ENCODE measurements around the gene SYN1.
A peak's percentile ranks its signal among the peaks of the same experiment; 100 is the strongest.

The SYN1 gene

DNA sequence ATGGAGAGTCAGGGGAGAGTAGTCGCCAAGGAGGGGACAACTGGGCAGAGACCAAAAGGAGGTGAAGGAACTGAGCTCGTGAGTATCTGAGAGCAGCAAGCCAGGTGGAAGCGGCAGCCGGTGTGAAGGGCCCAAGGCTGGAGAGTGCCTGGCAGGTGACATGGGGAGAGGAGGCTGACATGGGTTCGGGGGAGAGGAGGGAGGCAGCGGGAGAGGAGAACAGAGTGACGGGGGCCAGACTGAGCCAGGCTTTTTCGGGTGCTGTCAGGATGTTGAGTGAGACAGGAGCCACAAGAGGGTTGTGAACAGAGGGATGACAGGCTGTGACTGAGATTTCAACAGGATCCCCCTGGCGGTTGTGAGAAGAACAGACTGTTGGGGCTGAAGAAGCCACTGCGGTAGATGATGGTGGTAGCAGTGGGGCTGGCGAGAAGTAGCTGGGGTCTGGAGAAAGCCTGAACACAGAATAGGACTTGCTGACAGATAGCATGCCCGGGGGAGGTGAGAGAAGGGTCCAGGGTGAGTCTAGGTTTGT is 25.0 kb upstream of the SYN1 start:
- H2BK5ac ChIP-seq (ENCODE audit: low read depth, low read length, poor library complexity, severe bottlenecking): no peak overlapping the region
- WGBS: 63% methylated on average over 12 of the region's 12 CpGs
- H2AFZ ChIP-seq (ENCODE audit: low read depth, low read length): no peak overlapping the region
- DNase-seq: peak; percentile 64
- peaks cover 17 to 37% of the 10 kb centered on the region in 2 experiments for H3K36me3 ChIP-seq (ENCODE audit: control insufficient read depth in 1 of 2, insufficient read depth in 2 of 2, low read depth in 1 of 2, low read length in 2 of 2)
- no peak overlapping the region for H2BK120ac ChIP-seq (ENCODE audit: low read depth, low read length)
- no peak overlapping the region for H3K9ac ChIP-seq (ENCODE audit: low read length)
- H3K9me3 ChIP-seq (ENCODE audit: control insufficient read depth, low read length): no peaks in the 10 kb centered on the region
- H2BK12ac ChIP-seq (ENCODE audit: low read length in 2 of 2): no peak overlapping the region
- no peak overlapping the region for H3K4me2 ChIP-seq (ENCODE audit: low read length, poor library complexity, severe bottlenecking)
- H2BK15ac ChIP-seq (ENCODE audit: low read depth, poor library complexity, severe bottlenecking): no peak overlapping the region
- no peak overlapping the region for H3K14ac ChIP-seq (ENCODE audit: low read length in 2 of 2)
- H3K79me1 ChIP-seq (replicated peaks; ENCODE audit: low read length, poor library complexity, severe bottlenecking): peaks cover 8% of the 10 kb centered on the region
- no peak overlapping the region for H3K18ac ChIP-seq (ENCODE audit: low read depth in 1 of 2, low read length in 2 of 2)
- no peak overlapping the region for H3K23ac ChIP-seq (ENCODE audit: low read length in 2 of 2)
- H2AK5ac ChIP-seq (ENCODE audit: low read length, severe bottlenecking): no peak overlapping the region
- H3K27me3 ChIP-seq (ENCODE audit: control insufficient read depth in 1 of 2, insufficient read depth in 1 of 2, low read length in 2 of 2): no peaks in the 10 kb centered on the region
- H3K4me3 ChIP-seq (ENCODE audit: insufficient read depth in 1 of 2, low read depth in 1 of 2, low read length in 2 of 2): no peak overlapping the region
- no peak overlapping the region for H3K4ac ChIP-seq (ENCODE audit: low read depth in 1 of 2, low read length in 2 of 2)
- peak overlapping the region; percentile 54 for H4K8ac ChIP-seq (ENCODE audit: low read length)
- H4K91ac ChIP-seq (ENCODE audit: low read length): no peak overlapping the region
- H3K27ac ChIP-seq (ENCODE audit: low read length, poor library complexity, severe bottlenecking): no peak overlapping the region
- H3K4me1 ChIP-seq (ENCODE audit: control insufficient read depth, insufficient read depth, low read depth, low read length): peaks cover 10% of the 10 kb centered on the region

DNA sequence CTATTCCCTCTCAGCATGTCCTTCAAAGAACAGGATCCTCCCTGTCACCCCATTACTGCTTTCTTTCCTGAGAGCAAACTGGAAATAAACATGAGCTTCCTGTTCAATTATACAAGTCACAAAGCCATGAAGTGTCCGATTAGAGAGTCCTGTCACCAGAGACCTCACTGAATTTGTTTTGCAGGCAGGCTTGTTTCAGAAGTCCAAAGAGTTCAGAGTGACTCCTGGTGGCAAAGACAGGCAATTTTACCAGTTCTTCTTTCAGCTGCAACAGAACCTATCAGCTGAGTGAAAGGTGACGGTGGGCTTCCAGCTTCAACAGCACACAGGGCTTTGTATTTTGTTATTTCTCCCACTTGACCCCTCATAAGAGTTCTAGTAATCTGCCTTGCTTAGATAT is 24.3 kb upstream of the SYN1 start:
- no peak overlapping the region for H2BK5ac ChIP-seq (ENCODE audit: low read depth, low read length, poor library complexity, severe bottlenecking)
- no peaks in the 10 kb centered on the region for H3K9me3 ChIP-seq (ENCODE audit: control insufficient read depth, low read length)
- no peak overlapping the region for H3K4me3 ChIP-seq (ENCODE audit: insufficient read depth in 1 of 2, low read depth in 1 of 2, low read length in 2 of 2)
- H3K23ac ChIP-seq (ENCODE audit: low read length in 2 of 2): no peak overlapping the region
- H3K4me2 ChIP-seq (ENCODE audit: low read length, poor library complexity, severe bottlenecking): no peak overlapping the region
- H3K79me1 ChIP-seq (replicated peaks; ENCODE audit: low read length, poor library complexity, severe bottlenecking): peaks cover 10% of the 10 kb centered on the region
- no peak overlapping the region for H3K9ac ChIP-seq (ENCODE audit: low read length)
- no peak overlapping the region for H2BK15ac ChIP-seq (ENCODE audit: low read depth, poor library complexity, severe bottlenecking)
- H4K8ac ChIP-seq (ENCODE audit: low read length): no peak overlapping the region
- H2BK12ac ChIP-seq (ENCODE audit: low read length in 2 of 2): no peak overlapping the region
- H4K91ac ChIP-seq (ENCODE audit: low read length): no peak overlapping the region
- H3K4ac ChIP-seq (ENCODE audit: low read depth in 1 of 2, low read length in 2 of 2): no peak overlapping the region
- WGBS: 49% methylated on average over 2 of the region's 2 CpGs
- DNase-seq: peak; percentile 58
- no peak overlapping the region for H3K18ac ChIP-seq (ENCODE audit: low read depth in 1 of 2, low read length in 2 of 2)
- no peak overlapping the region for H3K27ac ChIP-seq (ENCODE audit: low read length, poor library complexity, severe bottlenecking)
- peaks cover 9% of the 10 kb centered on the region for H3K4me1 ChIP-seq (ENCODE audit: control insufficient read depth, insufficient read depth, low read depth, low read length)
- no peak overlapping the region for H2AK5ac ChIP-seq (ENCODE audit: low read length, severe bottlenecking)
- H3K14ac ChIP-seq (ENCODE audit: low read length in 2 of 2): no peak overlapping the region
- no peaks in the 10 kb centered on the region for H3K27me3 ChIP-seq (ENCODE audit: control insufficient read depth in 1 of 2, insufficient read depth in 1 of 2, low read length in 2 of 2)
- peaks cover 20 to 43% of the 10 kb centered on the region in 2 experiments for H3K36me3 ChIP-seq (ENCODE audit: control insufficient read depth in 1 of 2, insufficient read depth in 2 of 2, low read depth in 1 of 2, low read length in 2 of 2)
- H2AFZ ChIP-seq (ENCODE audit: low read depth, low read length): no peak overlapping the region
- no peak overlapping the region for H2BK120ac ChIP-seq (ENCODE audit: low read depth, low read length)

DNA sequence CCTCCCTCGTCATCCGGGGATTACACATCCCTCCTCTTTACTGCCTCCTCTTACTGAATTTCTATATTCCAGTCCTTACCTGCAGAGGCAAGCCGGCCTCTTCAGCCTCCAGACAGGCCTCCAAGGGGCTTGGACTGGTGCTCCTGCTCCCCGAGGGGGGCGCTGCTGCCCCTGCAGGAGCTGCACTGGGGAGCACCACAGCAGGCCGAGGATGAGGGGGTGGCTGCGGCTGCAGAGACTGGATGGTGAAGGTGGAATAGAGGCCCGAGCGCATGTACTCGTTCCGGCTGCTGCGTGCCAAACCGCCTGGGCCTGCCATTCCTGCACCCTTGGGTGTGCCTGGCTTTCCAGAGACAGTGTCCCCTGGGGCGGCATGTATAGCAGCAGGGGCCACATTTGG is 19.2 kb upstream of the SYN1 start:
- 96% methylated on average over 14 of the region's 14 CpGs for WGBS
- no peak overlapping the region for H2AK5ac ChIP-seq (ENCODE audit: low read length, severe bottlenecking)
- no peak overlapping the region for H3K4me2 ChIP-seq (ENCODE audit: low read length, poor library complexity, severe bottlenecking)
- H3K9ac ChIP-seq (ENCODE audit: low read length): no peak overlapping the region
- peaks cover 47 to 74% of the 10 kb centered on the region in 2 experiments for H3K36me3 ChIP-seq (ENCODE audit: control insufficient read depth in 1 of 2, insufficient read depth in 2 of 2, low read depth in 1 of 2, low read length in 2 of 2)
- no peak overlapping the region for H4K91ac ChIP-seq (ENCODE audit: low read length)
- no peak overlapping the region for H3K14ac ChIP-seq (ENCODE audit: low read length in 2 of 2)
- no peak overlapping the region for H3K4me3 ChIP-seq (ENCODE audit: insufficient read depth in 1 of 2, low read depth in 1 of 2, low read length in 2 of 2)
- peaks cover 0 to 6% of the 10 kb centered on the region in 2 experiments for H3K27me3 ChIP-seq (ENCODE audit: control insufficient read depth in 1 of 2, insufficient read depth in 1 of 2, low read length in 2 of 2)
- H3K4ac ChIP-seq (ENCODE audit: low read depth in 1 of 2, low read length in 2 of 2): no peak overlapping the region
- no peak overlapping the region for H2AFZ ChIP-seq (ENCODE audit: low read depth, low read length)
- no peak overlapping the region for H2BK5ac ChIP-seq (ENCODE audit: low read depth, low read length, poor library complexity, severe bottlenecking)
- H3K4me1 ChIP-seq (ENCODE audit: control insufficient read depth, insufficient read depth, low read depth, low read length): no peaks in the 10 kb centered on the region
- H3K23ac ChIP-seq (ENCODE audit: low read length in 2 of 2): no peak overlapping the region
- no peak overlapping the region for H2BK15ac ChIP-seq (ENCODE audit: low read depth, poor library complexity, severe bottlenecking)
- H3K9me3 ChIP-seq (ENCODE audit: control insufficient read depth, low read length): no peaks in the 10 kb centered on the region
- no peak overlapping the region for H2BK120ac ChIP-seq (ENCODE audit: low read depth, low read length)
- peaks cover 10% of the 10 kb centered on the region for H3K79me1 ChIP-seq (replicated peaks; ENCODE audit: low read length, poor library complexity, severe bottlenecking)
- H3K18ac ChIP-seq (ENCODE audit: low read depth in 1 of 2, low read length in 2 of 2): no peak overlapping the region
- no peak overlapping the region for H4K8ac ChIP-seq (ENCODE audit: low read length)
- DNase-seq: no peak
- H2BK12ac ChIP-seq (ENCODE audit: low read length in 2 of 2): no peak overlapping the region
- no peak overlapping the region for H3K27ac ChIP-seq (ENCODE audit: low read length, poor library complexity, severe bottlenecking)

DNA sequence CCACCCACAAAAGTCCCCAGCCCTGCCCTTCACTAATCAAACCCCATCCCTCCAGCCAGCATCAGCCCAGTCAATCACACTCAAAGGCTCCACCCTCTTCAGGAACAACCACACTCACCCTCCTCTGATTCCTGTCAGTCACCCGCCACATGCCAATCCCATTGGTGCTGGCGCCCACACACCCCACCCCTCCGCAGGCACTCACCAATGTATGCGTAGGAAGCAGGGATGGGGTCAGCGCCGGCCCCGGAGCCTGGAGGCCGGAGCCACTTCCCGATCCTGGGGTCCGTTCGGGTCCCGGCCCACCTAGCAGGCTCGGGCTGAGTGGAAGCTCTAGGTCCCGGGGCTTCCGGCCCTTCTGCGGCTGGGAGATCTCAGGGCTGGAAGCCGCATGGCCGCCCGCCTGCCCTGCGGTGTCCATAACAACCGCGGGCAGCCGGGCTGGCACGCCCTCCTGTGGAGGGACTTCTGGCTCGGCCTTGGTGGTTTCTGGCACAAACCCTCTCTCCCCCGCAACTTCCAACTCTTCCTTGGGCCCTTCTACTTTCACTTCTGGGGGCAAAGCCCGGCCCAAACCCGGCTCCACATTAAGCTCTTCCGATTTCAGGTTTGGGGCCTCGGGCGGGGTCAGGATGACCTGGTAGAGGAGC is 18.0 kb upstream of the SYN1 start:
- no peak overlapping the region for H3K23ac ChIP-seq (ENCODE audit: low read length in 2 of 2)
- H3K18ac ChIP-seq (ENCODE audit: low read depth in 1 of 2, low read length in 2 of 2): no peak overlapping the region
- peaks cover 10% of the 10 kb centered on the region for H3K79me1 ChIP-seq (replicated peaks; ENCODE audit: low read length, poor library complexity, severe bottlenecking)
- H3K4me3 ChIP-seq (ENCODE audit: insufficient read depth in 1 of 2, low read depth in 1 of 2, low read length in 2 of 2): no peak overlapping the region
- H3K4me2 ChIP-seq (ENCODE audit: low read length, poor library complexity, severe bottlenecking): no peak overlapping the region
- H2AK5ac ChIP-seq (ENCODE audit: low read length, severe bottlenecking): no peak overlapping the region
- H3K27me3 ChIP-seq (ENCODE audit: control insufficient read depth in 1 of 2, insufficient read depth in 1 of 2, low read length in 2 of 2): peaks cover 0 to 6% of the 10 kb centered on the region in 2 experiments
- peaks cover 51 to 74% of the 10 kb centered on the region in 2 experiments for H3K36me3 ChIP-seq (ENCODE audit: control insufficient read depth in 1 of 2, insufficient read depth in 2 of 2, low read depth in 1 of 2, low read length in 2 of 2)
- H4K91ac ChIP-seq (ENCODE audit: low read length): no peak overlapping the region
- H3K27ac ChIP-seq (ENCODE audit: low read length, poor library complexity, severe bottlenecking): no peak overlapping the region
- no peak overlapping the region for H3K9ac ChIP-seq (ENCODE audit: low read length)
- H2BK12ac ChIP-seq (ENCODE audit: low read length in 2 of 2): no peak overlapping the region
- no peak overlapping the region for H4K8ac ChIP-seq (ENCODE audit: low read length)
- H3K4ac ChIP-seq (ENCODE audit: low read depth in 1 of 2, low read length in 2 of 2): no peak overlapping the region
- 78% methylated on average over 24 of the region's 31 CpGs for WGBS
- no peak overlapping the region for H2BK15ac ChIP-seq (ENCODE audit: low read depth, poor library complexity, severe bottlenecking)
- no peak overlapping the region for H3K14ac ChIP-seq (ENCODE audit: low read length in 2 of 2)
- no peak overlapping the region for H2AFZ ChIP-seq (ENCODE audit: low read depth, low read length)
- no peak for DNase-seq
- no peaks in the 10 kb centered on the region for H3K4me1 ChIP-seq (ENCODE audit: control insufficient read depth, insufficient read depth, low read depth, low read length)
- H2BK5ac ChIP-seq (ENCODE audit: low read depth, low read length, poor library complexity, severe bottlenecking): no peak overlapping the region
- H2BK120ac ChIP-seq (ENCODE audit: low read depth, low read length): no peak overlapping the region
- no peaks in the 10 kb centered on the region for H3K9me3 ChIP-seq (ENCODE audit: control insufficient read depth, low read length)

All from mesenchymal stem cell (in vitro differentiated cells and primary cell).